Fibroblast of skin of left biceps (primary cell): Measurements from ENCODE around the gene KRT82.
"Not testable (repeated sequence)": the region's sequence is repeated elsewhere in the genome, so short reads cannot be mapped to it uniquely, and the experiment has no call there.

Source experiments
- DNase-seq, 2 experiments: peaks; one replicate each; pipeline ENCODE4 v3.0.0-alpha.2; 2013; ENCODE audit warnings: low read depth in 2 of 2

KRT82 gene

DNA sequence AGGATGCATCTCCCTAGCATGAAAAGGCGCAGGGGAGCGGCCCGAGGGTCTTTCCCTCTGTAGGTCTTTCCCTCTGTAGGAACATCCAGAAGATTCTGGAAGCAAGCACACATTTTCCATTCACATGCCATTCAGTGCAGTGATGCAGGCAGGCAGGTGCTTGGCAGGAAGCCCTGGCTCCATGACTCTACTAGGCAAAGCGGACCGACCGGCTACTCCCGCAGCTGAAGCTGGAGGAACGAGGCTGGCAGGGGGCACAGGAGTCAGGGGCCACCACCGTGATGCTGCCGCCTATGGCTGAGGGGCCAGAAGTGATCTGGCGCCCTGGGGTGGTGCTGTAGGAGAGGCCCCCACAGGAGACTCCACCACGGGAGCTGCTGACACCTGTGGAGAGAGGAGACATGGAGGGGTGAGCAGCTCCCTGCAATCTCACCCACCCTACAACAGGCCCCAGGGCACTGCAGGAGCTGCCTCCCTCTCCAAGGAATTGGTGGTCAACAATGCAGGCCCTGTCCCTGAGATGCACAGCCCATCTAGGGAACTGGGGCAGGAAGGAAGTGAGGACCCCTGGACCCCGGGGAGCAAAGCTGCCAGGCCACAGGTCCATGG is 45.4 kb downstream of the KRT82 start:
- no peak for DNase-seq

GRCh38 chr12:52360106-52360662 is 46.0 kb downstream of the KRT82 start:
- DNase-seq, result no peak

- no peak for DNase-seq
Measured at GRCh38 chr12:52359621-52360061, 46.5 kb downstream of the KRT82 start.

DNA sequence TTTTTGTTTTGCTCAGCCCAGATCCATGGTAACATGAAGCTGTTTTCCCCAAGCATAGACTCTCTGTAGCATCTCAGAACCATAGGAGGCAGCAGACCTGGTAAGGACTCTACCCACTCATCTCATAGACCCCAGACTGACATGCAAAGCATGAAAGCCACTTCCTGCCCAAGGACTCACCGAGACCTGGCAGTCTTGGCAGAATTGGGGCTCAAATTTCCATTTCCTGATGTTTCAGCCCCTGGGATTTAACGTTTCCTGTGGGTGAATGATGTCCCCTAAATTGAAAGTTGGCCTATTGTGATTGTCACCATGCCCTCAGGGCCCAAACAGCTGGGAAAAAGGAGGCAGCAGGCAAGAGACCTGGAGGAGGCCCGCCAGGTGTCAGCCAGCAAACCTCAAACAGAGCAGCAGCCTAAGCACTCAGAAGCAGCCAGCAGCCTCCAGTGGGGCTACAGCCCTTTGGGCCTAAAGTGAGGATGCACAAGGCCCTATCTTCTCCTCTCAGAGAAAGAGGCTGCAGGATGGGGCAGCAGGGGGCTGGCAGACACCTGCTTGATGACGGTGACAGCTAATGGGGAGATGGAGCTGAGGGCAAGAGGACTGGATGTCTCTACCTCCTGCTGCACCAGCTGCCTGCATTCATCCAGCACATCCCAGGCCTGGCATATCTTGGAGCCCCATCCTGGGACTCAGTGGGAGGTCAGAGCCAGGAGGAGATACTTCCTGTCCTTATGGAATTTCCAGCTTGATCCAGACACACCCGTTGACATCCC is 47.4 kb downstream of the KRT82 start:
- no peak for DNase-seq

DNA sequence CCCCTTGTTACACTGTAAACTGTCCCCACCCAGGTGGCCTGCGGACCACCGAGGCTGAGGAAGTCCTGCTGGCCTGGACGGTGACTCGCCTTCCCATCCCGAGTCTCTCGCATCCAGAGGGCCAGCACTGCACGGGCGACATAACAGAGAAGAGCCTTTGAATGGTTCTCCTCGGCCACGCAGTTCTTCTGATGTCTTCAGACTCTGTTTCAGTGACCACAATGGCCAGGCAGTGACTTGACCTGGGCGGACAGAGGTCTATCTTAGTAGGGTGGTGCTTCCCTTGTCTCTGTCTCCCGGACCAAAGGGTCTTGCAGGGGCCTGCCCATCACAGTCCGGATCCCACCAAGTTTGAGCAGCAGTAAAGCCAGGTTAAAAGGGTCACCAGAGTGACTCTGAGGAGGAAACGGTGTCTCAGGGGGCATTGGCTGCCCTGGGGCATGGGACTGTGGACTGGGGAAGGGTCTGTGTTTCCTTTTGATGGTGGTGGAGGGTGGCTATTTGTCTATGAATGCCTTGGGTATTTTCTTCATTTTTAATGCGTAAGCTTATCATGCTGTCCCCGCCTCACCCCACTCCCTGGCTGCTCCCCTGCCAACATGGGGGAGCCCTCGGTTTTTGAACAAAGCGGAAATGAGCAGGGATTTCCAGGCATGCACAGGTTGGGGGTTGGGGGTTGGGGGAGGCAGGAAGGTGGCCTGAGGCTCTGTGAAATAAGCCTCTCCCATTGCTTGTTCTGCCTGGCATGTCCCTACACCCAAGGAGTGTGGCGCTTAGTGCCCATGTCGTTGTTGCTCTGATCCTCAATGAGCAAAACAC is 49.2 kb downstream of the KRT82 start:
- DNase-seq, result no peak

DNA sequence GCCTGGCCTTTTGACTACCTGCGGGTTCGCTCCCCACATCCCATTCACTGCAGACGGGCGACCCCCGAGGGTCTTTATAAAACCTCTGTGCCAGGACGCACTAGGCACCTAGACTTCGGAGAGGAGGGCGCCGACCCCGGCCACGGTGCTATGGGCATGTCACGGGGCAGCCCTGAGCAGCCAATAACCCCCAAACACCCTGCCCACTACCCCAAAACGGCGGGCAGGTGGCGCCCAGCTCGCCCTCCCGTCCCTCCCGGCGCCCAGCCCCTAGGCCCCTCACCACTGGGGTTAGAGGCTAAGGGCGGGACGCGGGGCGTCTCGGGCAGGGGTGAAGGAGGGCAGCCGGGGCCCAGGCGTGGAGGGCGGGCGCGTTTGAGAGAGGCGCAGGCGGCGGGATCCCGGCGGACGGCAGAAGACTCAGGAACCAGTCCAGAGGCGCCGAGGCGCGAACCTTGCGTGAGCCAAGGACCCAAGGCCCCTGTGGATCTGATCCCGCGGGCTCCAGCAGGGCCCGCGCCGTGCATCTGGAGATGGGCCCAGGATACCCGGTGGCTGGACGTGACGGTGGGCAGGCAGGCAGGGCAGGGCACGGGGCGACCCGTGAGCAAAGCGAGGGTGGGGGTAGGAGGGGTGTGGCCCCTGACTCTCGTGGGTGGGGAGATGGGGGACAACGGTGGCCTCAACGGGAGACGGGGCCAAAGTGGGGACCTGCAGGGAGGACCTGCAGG is 49.9 kb downstream of the KRT82 start:
- DNase-seq, result no peak

DNA sequence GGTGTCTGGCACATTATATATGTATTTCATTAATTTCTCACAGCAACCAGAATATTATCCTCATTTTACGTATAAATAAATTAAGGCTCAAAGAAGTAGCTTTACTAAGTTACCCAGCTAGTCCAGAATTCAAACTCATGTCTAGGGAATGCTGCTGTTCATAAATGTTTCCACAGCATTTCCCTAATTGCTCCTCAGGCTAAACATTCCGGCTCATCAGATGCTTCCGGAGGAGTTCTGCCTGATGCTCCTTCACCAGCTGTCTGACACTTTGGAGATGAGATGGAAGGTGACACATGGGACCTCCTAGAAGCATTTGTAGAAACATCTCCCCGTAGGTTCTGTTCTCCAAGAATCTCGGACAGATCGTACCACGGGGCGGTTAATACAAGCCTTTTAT is 51.0 kb downstream of the KRT82 start:
- DNase-seq, result no peak

- DNase-seq, result no peak
Measured at GRCh38 chr12:52354200-52354599, 51.9 kb downstream of the KRT82 start.

GRCh38 chr12:52353766-52354165 is 52.4 kb downstream of the KRT82 start:
- DNase-seq, result no peak

GRCh38 chr12:52352951-52353350 is 53.2 kb downstream of the KRT82 start:
- no peak for DNase-seq

DNA sequence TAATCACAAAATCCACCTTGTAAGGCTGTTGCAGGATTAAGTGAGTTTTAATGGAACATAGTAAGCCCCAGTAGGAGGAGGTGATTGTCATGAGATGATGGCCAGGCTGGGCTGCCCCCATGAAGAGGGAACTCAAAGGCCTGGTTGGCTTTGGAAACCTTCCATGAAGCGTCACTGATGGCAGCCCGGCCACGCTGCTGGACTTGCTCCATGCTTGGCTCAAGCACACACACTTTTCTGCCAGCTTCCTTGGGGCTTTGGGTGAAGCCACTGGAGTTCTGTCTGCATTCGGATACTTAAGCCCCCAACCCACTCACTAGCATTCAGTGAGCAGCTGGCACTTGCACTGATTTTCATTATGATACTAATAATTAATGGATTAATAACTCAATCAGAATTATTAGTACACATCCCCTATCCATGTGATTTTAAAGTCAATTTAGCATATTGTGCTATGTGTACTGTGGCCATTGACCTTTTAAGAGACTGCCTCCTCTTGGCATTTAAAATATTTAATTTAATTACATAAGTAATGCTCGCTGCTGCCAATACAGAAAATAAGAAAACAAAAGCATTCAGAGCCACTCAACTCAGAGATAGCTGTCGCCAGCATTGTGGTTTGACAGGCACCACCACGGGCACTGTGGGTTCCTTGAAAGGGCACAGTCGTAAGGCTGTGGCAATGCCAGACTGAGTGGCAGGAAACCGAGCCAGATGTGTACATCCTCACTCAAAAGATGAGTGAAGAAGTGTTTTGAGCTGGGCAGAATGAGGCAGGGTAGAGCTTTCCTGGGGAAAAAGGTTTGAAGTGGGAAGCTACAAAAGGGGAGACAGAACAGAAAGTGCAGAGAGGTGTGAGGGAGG is 54.7 kb downstream of the KRT82 start:
- no peak for DNase-seq

DNA sequence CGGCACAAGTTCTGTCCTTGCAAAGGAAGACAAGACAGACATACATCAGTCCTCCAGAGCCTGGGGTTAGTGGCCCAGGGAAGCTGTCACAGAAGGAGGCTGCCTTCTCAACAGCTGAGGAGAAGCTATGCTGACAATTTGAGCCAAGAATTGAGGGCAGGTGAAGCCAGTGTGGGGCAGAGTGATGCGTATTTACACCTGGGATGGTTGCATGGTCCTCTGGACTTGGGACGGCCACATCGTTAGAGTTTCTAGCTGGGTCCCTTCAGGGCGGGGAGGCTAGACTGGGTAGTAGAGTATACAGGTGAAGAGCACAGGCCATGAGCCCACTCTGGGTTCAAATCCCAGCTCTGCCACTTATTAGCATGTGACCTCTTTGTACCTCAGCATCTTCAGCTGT is 55.3 kb downstream of the KRT82 start:
- DNase-seq, result no peak

DNA sequence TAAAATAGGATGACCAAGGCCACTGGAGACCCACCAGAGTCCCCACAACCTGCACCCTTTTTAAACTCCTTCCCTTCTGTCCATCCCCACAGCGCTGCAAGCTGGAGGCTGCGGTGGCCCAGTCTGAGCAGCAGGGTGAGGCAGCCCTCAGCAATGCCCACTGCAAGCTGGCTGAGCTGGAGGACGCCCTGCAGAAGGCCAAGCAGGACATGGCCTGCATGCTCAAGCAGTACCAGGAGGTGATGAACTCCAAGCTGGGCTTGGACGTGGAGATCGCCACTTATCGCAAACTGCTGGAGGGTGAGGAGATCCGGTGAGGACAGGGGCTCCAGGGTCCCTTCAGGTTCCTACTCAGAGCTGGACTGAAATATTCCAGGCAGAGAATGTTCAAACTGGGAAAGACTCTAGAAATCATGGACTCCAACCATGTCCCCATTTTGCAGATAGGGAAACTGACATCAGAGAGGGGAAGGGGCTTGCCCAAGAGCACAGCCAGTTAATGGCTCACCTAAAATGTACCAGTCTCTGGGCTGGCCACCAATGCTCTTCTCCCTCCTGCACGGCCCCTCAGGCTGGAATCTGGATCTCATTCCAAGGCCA is 56.0 kb downstream of the KRT82 start:
- DNase-seq, result no peak

DNA sequence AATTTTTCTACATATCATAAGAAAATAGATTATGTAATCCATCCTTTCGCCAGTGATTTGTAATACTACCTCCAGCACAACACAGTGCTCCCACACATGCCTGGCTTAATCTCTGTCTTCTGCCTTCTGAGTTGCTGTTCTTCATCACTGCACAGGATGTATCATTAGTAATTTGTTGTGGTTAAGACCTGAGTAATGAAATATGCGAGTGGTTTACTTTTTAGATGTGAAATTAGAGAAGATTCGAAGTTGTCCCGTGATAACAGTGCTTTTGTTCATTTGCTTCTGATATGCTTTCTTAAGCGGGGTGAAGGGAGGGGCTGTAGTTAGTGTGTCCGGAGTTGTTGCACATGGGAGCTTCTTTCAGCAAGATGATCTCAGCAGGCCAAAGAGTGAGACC is 56.9 kb downstream of the KRT82 start:
- DNase-seq, result no peak

DNA sequence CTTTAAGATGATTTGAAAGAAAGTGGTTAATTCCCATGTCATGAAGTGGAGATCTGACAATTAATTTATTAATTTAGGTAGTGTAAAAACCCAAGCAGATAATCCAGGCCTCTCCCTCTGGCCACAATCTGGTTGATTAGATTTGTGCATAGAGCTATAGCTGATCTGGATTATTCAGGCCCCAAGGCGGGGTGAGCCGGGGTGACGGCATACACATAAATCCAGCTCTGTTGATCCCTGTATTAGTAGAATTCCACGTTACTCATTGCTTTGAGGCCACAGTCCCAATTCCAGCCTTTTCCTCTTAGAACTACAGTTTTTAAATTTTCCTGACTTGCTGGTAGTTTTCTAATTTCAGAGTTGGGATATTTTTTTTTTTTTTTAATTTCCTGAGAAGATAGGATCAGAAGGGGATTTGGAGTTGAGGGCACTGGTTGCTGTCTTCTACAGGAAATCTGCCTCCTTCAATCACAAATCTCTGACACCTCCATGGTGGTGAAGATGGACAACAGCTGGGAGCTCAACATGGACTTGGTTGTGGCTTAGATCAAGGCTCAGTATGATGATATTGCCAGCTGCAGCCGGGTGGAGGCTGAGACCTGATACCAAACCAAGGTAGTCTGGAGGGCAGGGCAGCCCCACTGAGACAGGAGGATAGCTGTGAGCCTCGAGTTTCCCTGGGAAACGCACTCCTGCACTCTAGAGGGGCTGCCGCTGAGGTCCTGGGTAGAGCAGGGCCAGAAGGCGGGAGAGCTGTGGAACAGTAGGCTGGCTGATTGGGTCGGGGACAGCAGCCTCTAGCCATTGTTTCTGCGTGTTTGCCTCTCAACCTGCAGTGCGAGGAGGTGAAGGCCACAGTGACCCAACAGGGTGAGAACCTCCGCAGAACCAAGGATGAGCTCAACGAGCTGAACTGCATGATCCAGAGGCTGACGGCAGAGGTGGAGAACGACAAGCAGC is 58.3 kb downstream of the KRT82 start:
- no peak for DNase-seq

DNA sequence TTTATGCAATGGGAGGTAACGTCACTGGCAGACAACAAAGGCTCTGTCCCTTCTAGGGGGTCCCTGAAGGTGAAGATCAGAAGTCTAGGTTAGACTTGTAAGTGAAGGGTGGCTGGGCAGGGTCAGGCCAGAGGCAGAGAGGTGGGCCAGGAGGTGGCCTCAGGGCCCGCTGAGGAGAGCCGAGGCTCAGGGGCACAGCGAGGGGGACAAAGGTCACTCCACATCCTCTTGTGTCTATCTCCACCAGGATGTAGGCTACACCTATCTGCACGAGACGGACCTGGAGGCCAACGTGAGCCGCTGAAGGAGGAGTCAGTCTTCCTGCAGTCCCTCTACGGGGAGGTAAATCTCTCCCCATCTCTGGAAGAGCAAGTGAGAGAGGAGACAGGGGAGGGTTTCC is 59.1 kb downstream of the KRT82 start:
- no peak for DNase-seq

DNA sequence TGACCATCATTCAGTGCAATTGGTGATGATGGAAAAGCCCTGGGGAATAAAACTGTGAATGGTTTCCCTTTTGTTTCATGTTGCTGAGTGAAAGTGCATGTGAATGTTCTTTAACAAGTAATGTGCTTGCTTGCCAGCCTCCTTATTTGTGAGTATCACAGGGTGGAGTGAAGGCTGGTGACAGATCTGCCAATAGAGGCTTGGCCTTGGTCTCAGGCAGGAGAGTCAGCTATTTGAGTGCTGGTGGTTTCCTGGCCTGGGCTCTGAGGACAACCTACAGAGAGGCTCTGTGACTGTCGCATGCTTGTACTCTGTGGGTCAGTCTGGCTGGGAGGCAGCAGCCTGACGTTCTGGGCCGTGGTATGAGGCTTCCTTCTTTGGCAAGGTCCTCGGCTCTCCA is 59.5 kb downstream of the KRT82 start:
- DNase-seq, result no peak

DNA sequence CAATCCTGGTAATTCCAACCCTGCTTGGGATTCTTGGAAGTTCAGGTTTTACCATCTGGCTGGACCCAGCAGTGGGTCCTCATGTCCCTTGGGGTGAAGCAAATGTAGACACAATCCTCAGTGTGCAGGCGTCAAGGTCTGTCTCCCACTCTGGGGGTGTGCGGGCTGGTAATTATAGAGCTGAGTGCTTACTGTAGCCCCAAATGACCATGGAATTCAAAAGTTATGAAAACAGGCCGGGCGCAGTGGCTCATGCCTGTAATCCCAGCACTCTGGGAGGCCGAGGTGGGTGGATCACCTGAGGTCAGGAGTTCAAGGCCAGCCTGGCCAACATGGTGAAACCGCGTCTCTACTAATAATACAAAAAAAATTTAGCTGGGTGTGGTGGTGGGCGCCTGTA is 61.1 kb downstream of the KRT82 start:
- DNase-seq, result not testable (repeated sequence)

DNA sequence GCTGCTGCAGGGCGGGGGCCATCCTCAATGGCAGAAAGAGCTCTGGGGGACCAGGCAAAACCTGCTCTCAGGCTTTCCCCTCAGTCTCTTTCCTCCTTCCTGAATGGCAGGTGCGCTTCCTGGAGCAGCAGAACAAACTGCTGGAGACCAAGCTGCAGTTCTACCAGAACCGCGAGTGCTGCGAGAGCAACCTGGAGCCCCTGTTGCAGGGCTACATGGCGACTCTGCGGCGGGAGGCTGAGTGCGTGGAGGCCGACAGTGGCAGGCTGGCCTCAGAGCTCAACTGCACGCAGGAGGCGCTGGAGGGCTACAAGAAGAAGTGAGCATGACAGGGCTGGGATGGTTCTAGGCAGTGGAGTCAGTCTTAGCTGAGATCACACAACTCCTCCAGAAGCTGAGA is 62.0 kb downstream of the KRT82 start:
- no peak for DNase-seq
